Body of pancreas (tissue), 4 donors: Measurements from ENCODE around the gene OR5V1.

Experiments used
- CTCF ChIP-seq, 7 experiments: fragments of 450-650 bp in 4 of 7; fragments of 200-600 bp in 3 of 7; sonication (generic) in 3 of 7; IDR thresholded peaks; one replicate each; pipeline ENCODE4 v1.5.1; 2016 to 2019; ENCODE audit warnings: antibody characterized with exemption in 7 of 7
- POLR2A ChIP-seq, 3 donors: fragments of 450-650 bp; IDR thresholded peaks; one replicate each; pipeline ENCODE4 v1.6.1; 2016; ENCODE audit warnings: antibody characterized with exemption in 3 of 3, mild to moderate bottlenecking in 2 of 3

GRCh38 chr6:29319931-29320330 lies 48.7 kb downstream of the OR5V1 start:
- TF ChIP-seq POLR2A (IDR thresholded peaks at IDR 0.05) = no peak
- TF ChIP-seq CTCF (IDR thresholded peaks at IDR 0.05) = no peak
